Natural killer cell (primary cell): ENCODE data around the gene THAP5. TPM values are rescaled to one million over a fixed set of nuclear protein-coding genes. Genes with fewer than 3 reads are reported as not detected.

Experiments
- ATAC-seq, 3 donors: fragments of 150-1000 bp in 2 of 3; fragments of 200-7000 bp in 1 of 3; cut with Tn5 transposase; 1 replicate in 1 of 3; 2 replicates in 2 of 3; pipeline ENCODE4 v1.10.0; 2021; ENCODE audit warnings: mild to moderate bottlenecking in 2 of 3, moderate library complexity in 2 of 3
- DNase-seq, 2 donors: peaks; one replicate each; pipeline versions ENCODE4 v3.0.0 to v3.0.0-alpha.2; 2013 to 2021; ENCODE audit warnings: mixed read lengths in 1 of 2
- H3K27ac ChIP-seq: one replicate; pipeline ENCODE4 v1.5.1; 2013; ENCODE audit warnings: mild to moderate bottlenecking, low read length
- H3K27me3 ChIP-seq: one replicate; pipeline ENCODE4 v1.6.1; 2013; ENCODE audit warnings: low read length; ENCODE audit not compliant: control insufficient read depth, insufficient read depth
- H3K36me3 ChIP-seq: one replicate; pipeline ENCODE4 v1.6.1; 2013; ENCODE audit warnings: low read length; ENCODE audit not compliant: control insufficient read depth, insufficient read depth
- H3K4me1 ChIP-seq: one replicate; pipeline ENCODE4 v1.6.1; 2013; ENCODE audit warnings: low read length; ENCODE audit not compliant: control insufficient read depth, insufficient read depth
- H3K4me3 ChIP-seq: one replicate; pipeline ENCODE4 v1.5.1; 2013; ENCODE audit warnings: low read length
- H3K9me3 ChIP-seq: one replicate; pipeline ENCODE4 v1.6.1; 2013; ENCODE audit warnings: low read length; ENCODE audit not compliant: control insufficient read depth, insufficient read depth
- H3K27ac Mint-ChIP-seq, 2 donors: one replicate each; pipeline ENCODE4 v1.8.0; 2022; ENCODE audit warnings: mild to moderate bottlenecking in 2 of 2, mixed read lengths in 2 of 2, moderate library complexity in 1 of 2
- H3K27me3 Mint-ChIP-seq, 2 donors: one replicate each; pipeline ENCODE4 v1.8.0; 2022; ENCODE audit warnings: low read depth in 2 of 2, mixed read lengths in 2 of 2
- H3K36me3 Mint-ChIP-seq: one replicate; pipeline ENCODE4 v1.8.0; 2022; ENCODE audit warnings: mixed read lengths
- H3K4me1 Mint-ChIP-seq, 2 donors: one replicate each; pipeline ENCODE4 v1.8.0; 2022; ENCODE audit warnings: mixed read lengths in 2 of 2
- H3K4me3 Mint-ChIP-seq: one replicate; pipeline ENCODE4 v1.8.0; 2022; ENCODE audit warnings: mild to moderate bottlenecking, moderate library complexity, mixed read lengths
- H3K9me3 Mint-ChIP-seq, 2 donors: one replicate each; pipeline ENCODE4 v1.8.0; 2022; ENCODE audit warnings: mixed read lengths in 2 of 2
- WGBS: methylation state at CpG from one replicate; pipeline ENCODE4 v1.1.7; 2013; ENCODE audit warnings: missing lambda C conversion rate; ENCODE audit not compliant: insufficient coverage; 5-methylcytosine and 5-hydroxymethylcytosine counted together
- intact Hi-C: fragments of 100-400 bp; cut with micrococcal nuclease; formaldehyde crosslinking; loops from one replicate; pipeline ENCODE4 v1.14.2; 2022
- total RNA-seq, 4 donors: library from RNA; stranded (reverse); fragments of 120-200 nt in 1 of 4; gene quantifications; one replicate each; pipeline versions ENCODE4 v1.2.3 to v1.2.4, GENCODE V29; 2013 to 2022
- TF ChIP-seq, protein P1 (sequence below): fragments of 200-600 bp; IDR thresholded peaks from one replicate; pipeline ENCODE4 v1.8.0; 2022; ENCODE audit warnings: antibody characterized with exemption

Gene THAP5
- total RNA-seq, 3 donors from 2014 or later (not counting 1 experiment from before 2014, with no cell fraction given) = 13.8 to 21.0 (median 19.1) TPM

DNA sequence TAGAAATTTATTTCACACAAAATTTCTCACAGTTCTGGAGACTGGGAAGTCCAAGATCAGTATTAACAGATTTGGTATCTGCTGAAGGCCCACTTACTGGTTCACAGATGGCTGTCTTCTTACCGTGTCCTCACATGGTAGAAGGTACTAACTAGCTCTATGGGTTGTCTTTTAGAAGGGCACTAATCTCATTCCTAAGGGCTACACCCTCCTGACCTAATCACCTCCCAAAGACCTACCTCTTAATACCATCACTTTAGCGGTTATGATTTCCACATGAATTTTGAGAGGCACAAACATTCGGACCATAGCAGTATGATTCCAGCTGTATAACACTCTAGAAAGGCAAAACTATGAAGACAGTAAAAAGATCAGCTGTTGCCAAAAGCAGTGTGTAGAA, 51.6 kb downstream of the THAP5 start:
- Histone ChIP-seq H3K4me1 (no peaks in the 10 kb centered on the region), H3K36me3 (peaks cover 42% of the 10 kb centered on the region), H3K4me3 (no peak overlapping the region), H3K27ac (no peak overlapping the region), H3K27me3 (no peaks in the 10 kb centered on the region), H3K9me3 (no peaks in the 10 kb centered on the region)
- H3K27me3 Mint-ChIP-seq = no peaks in the 10 kb centered on the region
- intact Hi-C loops = no loop called here
- no peak overlapping the region for H3K4me3 Mint-ChIP-seq
- peaks cover 10% of the 10 kb centered on the region for H3K36me3 Mint-ChIP-seq
- ATAC-seq (no peak), DNase-seq (no peak)
- no peak overlapping the region for H3K27ac Mint-ChIP-seq
- TF ChIP-seq, protein P1, sequence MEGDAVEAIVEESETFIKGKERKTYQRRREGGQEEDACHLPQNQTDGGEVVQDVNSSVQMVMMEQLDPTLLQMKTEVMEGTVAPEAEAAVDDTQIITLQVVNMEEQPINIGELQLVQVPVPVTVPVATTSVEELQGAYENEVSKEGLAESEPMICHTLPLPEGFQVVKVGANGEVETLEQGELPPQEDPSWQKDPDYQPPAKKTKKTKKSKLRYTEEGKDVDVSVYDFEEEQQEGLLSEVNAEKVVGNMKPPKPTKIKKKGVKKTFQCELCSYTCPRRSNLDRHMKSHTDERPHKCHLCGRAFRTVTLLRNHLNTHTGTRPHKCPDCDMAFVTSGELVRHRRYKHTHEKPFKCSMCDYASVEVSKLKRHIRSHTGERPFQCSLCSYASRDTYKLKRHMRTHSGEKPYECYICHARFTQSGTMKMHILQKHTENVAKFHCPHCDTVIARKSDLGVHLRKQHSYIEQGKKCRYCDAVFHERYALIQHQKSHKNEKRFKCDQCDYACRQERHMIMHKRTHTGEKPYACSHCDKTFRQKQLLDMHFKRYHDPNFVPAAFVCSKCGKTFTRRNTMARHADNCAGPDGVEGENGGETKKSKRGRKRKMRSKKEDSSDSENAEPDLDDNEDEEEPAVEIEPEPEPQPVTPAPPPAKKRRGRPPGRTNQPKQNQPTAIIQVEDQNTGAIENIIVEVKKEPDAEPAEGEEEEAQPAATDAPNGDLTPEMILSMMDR = no peak
- peaks cover 26 to 31% of the 10 kb centered on the region in 2 donors for H3K4me1 Mint-ChIP-seq
- WGBS = 100% methylated on average over 3 of the region's 3 CpGs
- H3K9me3 Mint-ChIP-seq = no peaks in the 10 kb centered on the region

DNA sequence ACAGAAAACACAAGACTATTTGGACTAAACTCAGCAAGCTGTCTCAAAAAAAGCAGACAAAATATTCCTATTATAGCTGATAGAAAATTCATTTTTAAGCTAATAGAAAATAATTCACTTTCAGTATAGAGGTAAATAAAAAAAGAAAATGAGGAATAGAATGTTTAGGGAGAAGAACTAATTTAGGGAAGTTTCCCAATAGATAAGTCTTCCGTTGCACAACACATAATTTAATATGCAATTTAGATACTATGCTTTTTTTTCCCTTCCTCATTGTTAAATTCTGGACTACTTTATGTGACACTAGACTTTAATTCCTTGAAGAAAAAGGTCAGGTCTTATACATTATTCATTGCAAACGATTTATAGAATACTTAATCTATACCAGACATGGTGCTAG, 53.9 kb downstream of the THAP5 start:
- Mint-ChIP-seq H3K4me1 (peaks cover 19 to 26% of the 10 kb centered on the region in 2 donors), H3K9me3 (no peaks in the 10 kb centered on the region), H3K27me3 (no peaks in the 10 kb centered on the region), H3K27ac (no peak overlapping the region), H3K4me3 (no peak overlapping the region), H3K36me3 (peaks cover 22% of the 10 kb centered on the region)
- H3K27ac ChIP-seq = no peak overlapping the region
- H3K27me3 ChIP-seq = no peaks in the 10 kb centered on the region
- ATAC-seq (no peak), DNase-seq (no peak)
- intact Hi-C loops = no loop called here
- TF ChIP-seq, protein P1 = no peak
- no CpG with 5 or more reads among the region's 2 CpGs for WGBS
- no peaks in the 10 kb centered on the region for H3K9me3 ChIP-seq
- no peaks in the 10 kb centered on the region for H3K4me1 ChIP-seq
- no peak overlapping the region for H3K4me3 ChIP-seq
- peaks cover 49% of the 10 kb centered on the region for H3K36me3 ChIP-seq

DNA sequence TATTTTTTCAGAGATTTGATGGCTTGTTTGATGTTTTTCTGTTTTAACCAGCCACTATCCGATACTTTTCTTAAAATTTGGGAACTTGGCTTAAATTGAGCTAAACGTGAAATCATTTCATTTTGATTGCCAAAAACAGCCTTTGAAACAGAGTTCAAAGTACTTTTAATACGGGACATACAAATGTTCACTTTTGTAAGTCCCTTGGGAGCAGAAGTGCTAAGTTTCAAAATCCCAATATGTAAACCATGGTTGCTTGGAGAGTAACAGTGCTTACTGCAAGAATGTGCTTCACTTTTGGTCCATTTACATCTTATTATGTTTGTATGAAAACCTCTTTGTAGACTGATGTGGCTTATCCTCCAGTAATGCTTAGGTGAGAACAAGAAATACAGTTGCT, 54.5 kb downstream of the THAP5 start:
- no peaks in the 10 kb centered on the region for H3K27me3 ChIP-seq

More for the DNA sequence above, 54.5 kb downstream of the THAP5 start:
- DNase-seq (no peak), ATAC-seq (no peak)
- 85% methylated on average over 3 of the region's 3 CpGs for WGBS
- intact Hi-C loops = no loop called here
- Histone ChIP-seq H3K36me3 (peaks cover 52% of the 10 kb centered on the region), H3K4me3 (no peak overlapping the region), H3K27ac (no peak overlapping the region), H3K4me1 (no peaks in the 10 kb centered on the region), H3K9me3 (no peaks in the 10 kb centered on the region)
- peaks cover 15 to 24% of the 10 kb centered on the region in 2 donors for H3K4me1 Mint-ChIP-seq
- no peak overlapping the region for H3K4me3 Mint-ChIP-seq
- no peaks in the 10 kb centered on the region for H3K9me3 Mint-ChIP-seq
- no peak overlapping the region for H3K27ac Mint-ChIP-seq
- TF ChIP-seq, protein P1 = no peak
- H3K27me3 Mint-ChIP-seq = no peaks in the 10 kb centered on the region
- peaks cover 22% of the 10 kb centered on the region for H3K36me3 Mint-ChIP-seq

Other genes starting within 250 kb of the THAP5 start
- under 1 TPM; 0.27 to 0.95 (median 0.52) TPM for gene NRCAM, start 113.3 kb downstream of the THAP5 start, total RNA-seq
- 10 to 100 TPM; 68.6 to 80.2 (median 68.9) TPM for gene PNPLA8, start 43.6 kb downstream of the THAP5 start, total RNA-seq
- 10 to 100 TPM; 33.9 to 44.5 (median 43.1) TPM for gene DNAJB9, start 168 bp upstream of the THAP5 start, total RNA-seq